ENCODE data around the gene OPA3.

OPA3 gene

GRCh38 chr19:45498411-45499195 is 86.0 kb downstream of the OPA3 start, which contains the start of gene PPM1N:
Gene PPM1N, plus strand, starts transcription at chr19:45498443. Its CDS starts 30 bp downstream, at chr19:45498473.
- TF ChIP-seq, protein P1, sequence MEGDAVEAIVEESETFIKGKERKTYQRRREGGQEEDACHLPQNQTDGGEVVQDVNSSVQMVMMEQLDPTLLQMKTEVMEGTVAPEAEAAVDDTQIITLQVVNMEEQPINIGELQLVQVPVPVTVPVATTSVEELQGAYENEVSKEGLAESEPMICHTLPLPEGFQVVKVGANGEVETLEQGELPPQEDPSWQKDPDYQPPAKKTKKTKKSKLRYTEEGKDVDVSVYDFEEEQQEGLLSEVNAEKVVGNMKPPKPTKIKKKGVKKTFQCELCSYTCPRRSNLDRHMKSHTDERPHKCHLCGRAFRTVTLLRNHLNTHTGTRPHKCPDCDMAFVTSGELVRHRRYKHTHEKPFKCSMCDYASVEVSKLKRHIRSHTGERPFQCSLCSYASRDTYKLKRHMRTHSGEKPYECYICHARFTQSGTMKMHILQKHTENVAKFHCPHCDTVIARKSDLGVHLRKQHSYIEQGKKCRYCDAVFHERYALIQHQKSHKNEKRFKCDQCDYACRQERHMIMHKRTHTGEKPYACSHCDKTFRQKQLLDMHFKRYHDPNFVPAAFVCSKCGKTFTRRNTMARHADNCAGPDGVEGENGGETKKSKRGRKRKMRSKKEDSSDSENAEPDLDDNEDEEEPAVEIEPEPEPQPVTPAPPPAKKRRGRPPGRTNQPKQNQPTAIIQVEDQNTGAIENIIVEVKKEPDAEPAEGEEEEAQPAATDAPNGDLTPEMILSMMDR (IDR thresholded peaks at IDR 0.05; ENCODE audit: insufficient read depth, low read depth, low read length, missing control alignments) = no peak
- DNase-seq (ENCODE audit: low read depth) = no peak
- peak within 1 kb of the TSS; percentile 41 for H3K4me3 ChIP-seq (ENCODE audit: low read length)

DNA sequence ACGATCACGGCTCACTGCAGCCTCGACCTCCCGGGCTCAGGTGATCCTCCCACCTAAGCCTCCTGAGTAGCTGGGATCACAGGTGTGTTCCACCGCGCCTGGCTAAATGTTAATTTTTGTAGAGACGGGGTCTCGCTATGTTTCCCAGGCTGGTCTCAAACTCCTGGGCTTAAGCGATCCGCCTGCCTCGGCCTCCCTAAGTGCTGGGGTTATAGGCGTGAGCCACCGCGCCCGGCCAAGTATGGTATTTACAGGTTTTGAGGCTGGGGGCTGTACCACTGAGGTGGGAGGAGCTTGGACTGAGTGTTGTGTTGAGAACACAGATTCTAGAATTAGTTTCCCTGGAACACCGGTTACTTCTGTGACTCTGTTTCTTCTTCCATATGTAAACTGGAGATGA is 86.8 kb downstream of the OPA3 start:
- no peak overlapping the region for H3K4me3 ChIP-seq (ENCODE audit: low read length)
- TF ChIP-seq, protein P1 (IDR thresholded peaks at IDR 0.05; ENCODE audit: insufficient read depth, low read depth, low read length, missing control alignments) = no peak
- DNase-seq (ENCODE audit: low read depth) = no peak

GRCh38 chr19:45496349-45496953 is 88.2 kb downstream of the OPA3 start:
- TF ChIP-seq, protein P1 (IDR thresholded peaks at IDR 0.05; ENCODE audit: insufficient read depth, low read depth, low read length, missing control alignments) = no peak

GRCh38 chr19:45495178-45495577 is 89.4 kb downstream of the OPA3 start:
- DNase-seq (ENCODE audit: low read depth) = no peak
- TF ChIP-seq, protein P1 (IDR thresholded peaks at IDR 0.05; ENCODE audit: insufficient read depth, low read depth, low read length, missing control alignments) = no peak
- H3K4me3 ChIP-seq (ENCODE audit: low read length) = no peak overlapping the region

More at GRCh38 chr19:45496349-45496953, 88.2 kb downstream of the OPA3 start:
- no peak for DNase-seq (ENCODE audit: low read depth)
- H3K4me3 ChIP-seq (ENCODE audit: low read length) = peak overlapping the region; percentile 57

- no peak for DNase-seq (ENCODE audit: low read depth)
- H3K4me3 ChIP-seq (ENCODE audit: low read length) = no peak overlapping the region
- TF ChIP-seq, protein P1 (IDR thresholded peaks at IDR 0.05; ENCODE audit: insufficient read depth, low read depth, low read length, missing control alignments) = no peak
Measured at GRCh38 chr19:45494261-45494916, 90.2 kb downstream of the OPA3 start.

DNA sequence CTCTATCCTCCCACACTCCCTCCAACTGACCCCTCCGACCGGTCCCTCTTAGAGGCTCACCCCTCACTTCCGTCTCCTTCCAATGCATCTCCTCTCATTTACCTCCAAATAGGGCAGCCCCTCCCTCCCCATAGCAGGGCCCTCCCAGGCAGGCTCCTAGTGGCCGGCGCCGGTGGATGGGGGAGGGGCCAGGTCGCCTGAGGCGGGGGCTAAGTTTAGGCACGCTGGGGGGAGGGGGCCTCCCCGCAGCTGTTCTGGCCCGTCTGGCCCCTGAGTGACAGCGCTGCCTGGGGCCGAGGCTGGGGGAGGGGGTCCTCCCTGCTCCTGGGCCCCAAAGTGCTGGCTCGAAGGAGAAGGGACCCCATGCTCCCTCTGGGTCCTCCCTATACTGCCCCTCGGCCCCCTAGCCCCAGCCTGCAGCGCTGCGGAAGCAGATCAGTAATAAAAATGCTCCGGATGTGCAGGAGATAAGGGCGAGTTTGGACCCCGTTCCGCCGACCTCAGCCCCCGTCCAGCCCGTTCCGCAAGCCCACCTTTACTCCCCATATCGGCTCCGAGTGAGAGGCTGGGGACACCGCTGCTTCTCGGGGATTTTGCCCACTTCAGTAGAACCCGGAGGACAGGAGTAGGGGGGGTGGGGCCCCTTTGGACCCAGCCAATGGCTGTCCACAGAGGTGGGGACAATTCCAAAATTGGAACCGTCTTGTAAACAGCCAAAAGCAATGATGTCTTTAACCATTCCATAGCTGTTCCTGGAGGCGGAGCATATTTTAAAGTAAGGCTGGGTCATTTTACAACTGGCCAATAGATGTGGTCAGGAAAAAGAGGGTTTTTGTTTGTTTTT is 91.8 kb downstream of the OPA3 start:
- peak; percentile 44 for DNase-seq (ENCODE audit: low read depth)
- H3K4me3 ChIP-seq (ENCODE audit: low read length) = peak overlapping the region; percentile 59
- TF ChIP-seq, protein P1 (IDR thresholded peaks at IDR 0.05; ENCODE audit: insufficient read depth, low read depth, low read length, missing control alignments) = no peak
